HG02763 (cell line): ENCODE data around the gene IFNA10.
"Not testable (repeated sequence)": the region's sequence is repeated elsewhere in the genome, so short reads cannot be mapped to it uniquely, and the experiment has no call there.

Source experiments
- ATAC-seq: cut with Tn5 transposase; IDR thresholded peaks from one replicate; pipeline ENCODE4 v1.9.1; 2021; ENCODE audit warnings: mild to moderate bottlenecking, moderate library complexity; ENCODE audit not compliant: unreplicated experiment

The IFNA10 gene

DNA sequence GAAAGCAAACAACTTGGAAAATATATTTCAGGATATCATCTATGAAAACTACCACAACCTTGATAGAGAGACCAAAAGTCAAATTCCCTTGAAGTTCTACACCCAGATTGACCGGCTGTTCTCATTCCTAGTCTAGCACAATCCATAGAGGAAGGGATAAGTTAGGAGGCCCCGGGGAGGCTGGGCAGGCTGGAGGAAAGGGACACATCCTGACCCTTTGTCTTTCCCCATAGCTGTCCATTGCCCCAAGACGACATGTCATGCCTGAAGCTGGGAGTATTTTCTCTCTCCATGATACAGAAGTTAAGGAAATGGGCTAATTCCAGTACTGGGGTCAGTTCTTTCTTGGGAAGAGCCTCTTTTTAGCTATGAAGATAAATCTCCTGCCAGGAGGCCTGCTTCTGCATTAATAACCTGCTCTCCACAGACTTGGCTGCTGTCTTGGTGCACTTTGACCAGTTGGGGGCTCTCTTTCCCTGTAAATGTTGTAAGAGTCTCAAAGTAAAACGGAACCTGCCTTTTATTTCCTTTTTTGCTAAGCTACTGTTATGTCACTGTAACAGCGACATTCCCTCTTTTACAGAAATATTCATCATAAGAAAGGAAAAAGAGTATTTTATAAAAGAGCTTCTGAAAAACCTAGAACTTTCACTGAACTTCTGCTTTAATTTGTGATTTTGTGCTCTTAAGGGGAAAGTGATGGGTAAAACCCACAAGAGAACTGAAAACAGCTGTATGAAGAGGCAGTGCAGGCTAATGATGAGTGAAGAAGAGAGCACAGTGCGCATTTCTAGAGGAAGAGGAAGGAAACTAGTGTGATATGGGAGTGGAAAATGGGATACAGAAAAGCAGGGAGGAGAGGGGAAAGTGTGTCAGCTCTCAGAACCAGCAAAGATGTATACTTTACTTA lies 11.8 kb downstream of the IFNA10 start:
- peak; percentile 90 for ATAC-seq

DNA sequence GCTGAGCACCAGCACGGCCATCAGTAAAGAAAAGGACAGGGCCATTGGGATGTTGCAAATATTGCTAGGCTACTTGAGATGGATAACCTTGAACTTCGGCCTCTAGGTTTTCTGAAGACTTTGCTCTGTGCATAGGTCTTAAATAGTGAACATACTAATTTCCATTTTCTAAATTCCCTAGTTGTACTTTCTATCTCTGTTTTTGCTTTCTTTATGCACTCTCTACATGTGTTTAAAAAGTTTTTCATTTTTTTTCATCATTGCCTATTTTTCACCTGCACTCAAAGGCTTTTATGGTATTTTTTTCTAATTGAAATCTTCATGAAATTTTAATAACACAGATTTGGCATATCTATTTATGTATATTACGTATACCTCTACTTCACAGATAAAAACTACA lies 19.5 kb downstream of the IFNA10 start, which contains the start of gene IFNA4:
TSS of gene IFNA4 (minus strand) at position 101 of the 400 bp plus-strand sequence. CDS start at position 45, 56 bp downstream.
- not testable (repeated sequence) for ATAC-seq

DNA sequence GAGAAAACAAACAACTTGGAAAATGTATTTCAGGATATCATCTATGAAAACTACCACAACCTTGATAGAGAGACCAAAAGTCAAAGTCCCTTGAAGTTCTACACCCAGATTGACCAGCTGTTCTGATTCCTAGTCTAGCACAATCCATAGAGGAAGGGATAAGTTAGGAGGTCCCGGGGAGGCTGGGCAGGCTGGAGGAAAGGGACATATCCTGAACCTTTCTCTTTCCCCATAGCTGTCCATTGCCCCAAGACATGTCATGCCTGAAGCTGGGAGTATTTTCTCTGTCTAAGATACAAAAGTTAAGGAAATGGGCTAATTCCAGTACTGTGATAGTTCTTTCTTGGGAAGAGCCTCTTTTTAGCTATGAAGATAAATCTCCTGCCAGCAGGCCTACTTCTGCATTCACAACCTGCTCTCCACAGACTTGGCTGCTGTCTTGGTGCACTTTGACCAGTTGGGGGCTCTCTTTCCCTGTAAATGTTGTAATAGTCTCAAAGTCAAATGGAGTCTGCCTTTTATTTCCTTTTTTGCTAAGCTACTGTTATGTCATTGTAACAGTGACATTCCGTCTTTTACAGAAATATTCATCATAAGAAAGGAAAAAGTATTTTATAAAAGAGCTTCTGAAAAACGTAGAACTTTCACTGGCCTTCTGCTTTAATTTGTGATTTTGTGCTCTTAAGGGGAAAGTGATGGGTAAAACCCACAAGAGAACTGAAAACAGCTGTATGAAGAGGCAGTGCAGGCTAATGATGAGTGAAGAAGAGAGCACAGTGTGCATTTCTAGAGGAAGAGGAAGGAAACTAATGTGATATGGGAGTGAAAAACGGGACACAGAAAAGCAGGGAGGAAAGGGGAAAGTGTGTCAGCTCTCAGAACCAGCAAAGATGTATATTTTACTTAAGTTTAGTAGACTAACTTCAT lies 23.9 kb downstream of the IFNA10 start:
- ATAC-seq: peak; percentile 87

DNA sequence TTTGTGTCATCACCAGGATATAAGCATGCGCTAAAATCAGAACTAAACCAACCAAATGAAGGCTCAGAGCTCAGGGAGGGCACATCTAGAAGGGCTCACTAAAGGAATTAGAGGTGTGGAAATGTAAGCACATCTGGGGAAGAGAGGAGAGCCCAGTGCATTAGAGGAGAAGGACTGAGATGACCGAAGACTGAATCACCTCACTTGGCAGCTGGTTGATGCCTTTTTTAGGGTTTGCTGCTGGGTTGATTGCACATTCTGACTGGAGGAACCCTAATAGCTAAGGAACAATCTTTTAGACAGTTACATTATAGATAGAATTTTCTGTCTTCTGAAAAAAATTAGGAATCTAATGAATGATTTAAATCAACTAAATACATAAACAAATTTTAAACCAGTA lies 32.3 kb downstream of the IFNA10 start:
- no peak for ATAC-seq

DNA sequence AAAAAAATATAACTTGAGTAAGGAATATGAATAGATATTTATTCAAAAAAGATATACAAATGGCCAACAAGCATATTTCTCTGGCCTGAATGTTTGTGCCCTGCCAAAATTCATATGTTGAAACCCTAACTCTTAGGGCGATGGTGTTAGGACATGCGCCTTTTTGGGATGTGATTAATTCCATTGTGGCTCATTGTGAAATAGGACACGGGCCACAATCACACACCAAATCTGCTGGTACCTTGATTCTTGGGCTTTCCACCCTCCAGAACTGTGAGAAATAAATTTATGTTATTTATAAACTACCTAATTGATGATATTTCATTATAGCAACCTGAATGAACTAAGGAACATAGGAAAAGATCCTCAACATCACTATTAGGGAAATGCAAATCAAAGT lies 34.8 kb downstream of the IFNA10 start:
- no peak for ATAC-seq

DNA sequence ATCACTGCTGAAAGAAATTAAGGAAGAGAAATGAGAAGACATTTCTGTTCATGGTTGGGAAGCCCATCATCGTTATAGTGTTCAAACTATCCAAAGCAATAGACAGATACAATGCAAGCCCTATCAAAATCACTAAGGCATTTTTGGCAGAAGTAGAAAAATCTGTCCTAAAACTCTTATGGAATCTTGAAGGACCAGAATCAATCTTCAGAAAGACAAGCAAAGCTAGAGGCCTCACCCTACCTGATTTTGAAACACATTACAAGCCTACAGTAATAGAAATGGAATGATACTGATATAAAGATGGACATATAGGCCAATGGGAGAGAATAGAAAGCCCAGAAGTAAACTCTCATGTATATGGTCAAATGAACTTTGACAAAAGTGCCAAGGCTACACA lies 35.6 kb downstream of the IFNA10 start:
- ATAC-seq: no peak

DNA sequence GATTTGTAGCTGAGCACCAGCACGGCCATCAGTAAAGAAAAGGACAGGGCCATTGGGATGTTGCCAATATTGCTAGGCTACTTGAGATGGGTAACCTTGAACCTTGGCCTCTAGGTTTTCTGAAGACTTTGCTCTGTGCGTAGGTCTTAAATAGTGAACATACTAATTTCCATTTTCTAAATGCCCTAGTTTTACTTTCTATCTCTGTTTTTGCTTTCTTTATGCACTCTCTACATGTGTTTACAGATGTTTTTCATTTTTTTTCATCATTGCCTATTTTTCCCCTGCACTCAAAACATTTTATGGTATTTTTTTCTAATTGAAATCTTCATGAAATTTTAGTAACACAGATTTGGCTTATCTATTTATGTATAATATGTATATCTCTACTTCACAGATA lies 40.4 kb downstream of the IFNA10 start, which contains the start of gene IFNA21:
TSS of gene IFNA21 (minus strand) at position 101 of the 400 bp plus-strand sequence. CDS start at position 53, 48 bp downstream.
- ATAC-seq: not testable (repeated sequence)

DNA sequence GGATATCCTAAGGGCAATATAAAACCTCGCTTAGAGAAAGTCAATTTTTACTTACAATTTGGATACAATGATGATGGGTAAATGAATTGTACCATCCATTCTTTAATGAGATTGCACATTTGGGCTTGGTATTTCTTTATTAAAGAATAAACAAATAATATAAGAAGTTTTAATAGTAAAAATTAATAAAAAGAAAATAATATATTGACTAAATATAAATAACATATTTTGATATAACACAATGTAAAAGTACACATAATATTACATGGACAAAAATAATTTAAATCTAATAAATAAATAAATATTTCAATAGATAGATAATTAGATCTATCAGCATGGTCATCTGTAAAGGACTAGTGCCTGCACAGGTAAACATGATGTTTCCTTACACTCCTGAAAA lies 41.4 kb downstream of the IFNA10 start:
- no peak for ATAC-seq

DNA sequence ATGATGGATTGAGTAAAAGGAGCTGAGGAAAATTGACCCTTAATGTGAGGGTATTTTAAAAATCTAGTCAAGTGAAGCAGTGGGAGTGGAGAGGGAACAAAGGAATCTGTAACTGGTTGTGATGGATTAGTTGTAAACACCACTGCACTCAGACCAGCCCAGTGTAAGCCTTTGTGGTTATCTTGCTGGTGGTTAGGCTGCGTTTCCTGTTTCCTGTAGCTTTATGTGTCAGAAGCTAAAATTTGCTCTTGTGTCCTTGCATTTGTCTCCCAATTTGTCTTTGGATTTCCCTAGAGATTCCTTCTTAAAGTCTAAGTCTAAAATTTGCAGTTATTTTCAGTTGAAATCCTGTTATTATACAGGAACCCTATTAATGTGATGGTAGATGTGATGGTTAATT lies 46.8 kb downstream of the IFNA10 start:
- ATAC-seq: peak; percentile 77
